ENCODE measurements around the gene PPP1R9A.

PPP1R9A gene

DNA sequence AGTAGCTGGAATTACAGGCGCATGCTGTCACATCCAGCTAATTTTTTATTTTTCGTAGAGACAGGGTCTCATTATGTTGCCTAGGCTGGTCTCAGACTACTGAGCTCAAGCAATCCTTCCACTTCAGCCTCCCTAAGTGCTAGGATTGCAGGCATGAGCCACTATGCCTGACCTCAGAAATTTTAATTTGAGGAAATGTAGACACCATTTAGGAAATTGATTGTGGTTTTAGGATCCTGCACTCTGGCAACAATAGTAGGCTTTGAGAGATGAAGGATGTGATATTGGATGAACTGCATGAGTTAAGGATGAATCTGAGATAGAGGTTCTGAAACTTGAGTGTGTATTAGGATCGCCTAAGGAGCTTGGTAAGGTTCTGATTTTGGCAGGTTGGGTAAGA lies 66.5 kb downstream of the PPP1R9A start:
- H3K4me3 ChIP-seq (ENCODE audit: low read depth, low read length): no peak overlapping the region
- TF ChIP-seq, protein P1, sequence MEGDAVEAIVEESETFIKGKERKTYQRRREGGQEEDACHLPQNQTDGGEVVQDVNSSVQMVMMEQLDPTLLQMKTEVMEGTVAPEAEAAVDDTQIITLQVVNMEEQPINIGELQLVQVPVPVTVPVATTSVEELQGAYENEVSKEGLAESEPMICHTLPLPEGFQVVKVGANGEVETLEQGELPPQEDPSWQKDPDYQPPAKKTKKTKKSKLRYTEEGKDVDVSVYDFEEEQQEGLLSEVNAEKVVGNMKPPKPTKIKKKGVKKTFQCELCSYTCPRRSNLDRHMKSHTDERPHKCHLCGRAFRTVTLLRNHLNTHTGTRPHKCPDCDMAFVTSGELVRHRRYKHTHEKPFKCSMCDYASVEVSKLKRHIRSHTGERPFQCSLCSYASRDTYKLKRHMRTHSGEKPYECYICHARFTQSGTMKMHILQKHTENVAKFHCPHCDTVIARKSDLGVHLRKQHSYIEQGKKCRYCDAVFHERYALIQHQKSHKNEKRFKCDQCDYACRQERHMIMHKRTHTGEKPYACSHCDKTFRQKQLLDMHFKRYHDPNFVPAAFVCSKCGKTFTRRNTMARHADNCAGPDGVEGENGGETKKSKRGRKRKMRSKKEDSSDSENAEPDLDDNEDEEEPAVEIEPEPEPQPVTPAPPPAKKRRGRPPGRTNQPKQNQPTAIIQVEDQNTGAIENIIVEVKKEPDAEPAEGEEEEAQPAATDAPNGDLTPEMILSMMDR (IDR thresholded peaks at IDR 0.05; ENCODE audit: low read depth, low read length): no peak

- H3K4me3 ChIP-seq (ENCODE audit: low read depth, low read length): no peak overlapping the region
- TF ChIP-seq, protein P1 (IDR thresholded peaks at IDR 0.05; ENCODE audit: low read depth, low read length): no peak
Measured at GRCh38 chr7:94974423-94974822, 67.0 kb downstream of the PPP1R9A start.

DNA sequence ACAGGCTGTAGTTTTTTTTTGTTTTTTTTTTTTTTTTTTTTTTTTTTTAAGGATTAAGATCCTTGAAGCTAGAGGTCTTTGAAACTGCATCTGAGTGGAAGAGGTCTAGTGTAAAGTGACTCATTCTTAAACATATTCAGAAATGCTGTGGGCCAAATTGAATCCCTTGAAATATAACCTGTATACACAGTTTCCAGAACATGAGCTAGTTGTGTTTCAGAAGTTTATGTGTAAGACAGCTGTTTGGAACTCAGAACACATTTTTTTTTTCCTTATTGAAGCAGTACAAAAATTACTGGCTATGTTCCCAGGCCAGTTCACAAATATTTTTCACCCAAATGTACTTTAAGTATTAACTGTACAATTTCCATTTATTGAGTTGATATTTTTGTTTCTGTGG lies 67.9 kb downstream of the PPP1R9A start:
- H3K4me3 ChIP-seq (ENCODE audit: low read depth, low read length): no peak overlapping the region
- TF ChIP-seq, protein P1 (IDR thresholded peaks at IDR 0.05; ENCODE audit: low read depth, low read length): no peak

- TF ChIP-seq, protein P1 (IDR thresholded peaks at IDR 0.05; ENCODE audit: low read depth, low read length): no peak
- H3K4me3 ChIP-seq (ENCODE audit: low read depth, low read length): no peak overlapping the region
Measured at GRCh38 chr7:94980418-94981142, 73.2 kb downstream of the PPP1R9A start.

DNA sequence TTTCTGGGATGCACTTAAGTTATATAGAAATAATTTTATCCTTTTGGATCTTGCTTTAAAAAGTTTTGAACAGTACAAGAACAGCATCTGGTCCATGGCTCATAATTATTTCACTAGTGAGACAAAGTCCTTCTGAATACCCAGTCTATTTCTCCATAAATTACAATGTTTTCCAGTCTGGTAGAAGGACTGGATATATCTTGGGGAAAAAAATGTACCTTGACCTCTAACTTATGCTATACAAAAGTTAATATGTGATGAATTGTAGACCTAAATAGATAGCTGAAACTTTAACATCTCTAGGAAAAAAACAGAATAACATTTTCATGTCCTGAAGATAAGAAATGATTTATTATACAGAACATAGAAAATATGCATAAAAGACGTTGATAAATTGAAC lies 88.5 kb downstream of the PPP1R9A start:
- TF ChIP-seq, protein P1 (IDR thresholded peaks at IDR 0.05; ENCODE audit: low read depth, low read length): no peak
- no peak overlapping the region for H3K4me3 ChIP-seq (ENCODE audit: low read depth, low read length)

GRCh38 chr7:94996369-94996768 lies 89.0 kb downstream of the PPP1R9A start:
- TF ChIP-seq, protein P1 (IDR thresholded peaks at IDR 0.05; ENCODE audit: low read depth, low read length): no peak

GRCh38 chr7:94997547-94997946 lies 90.2 kb downstream of the PPP1R9A start:
- TF ChIP-seq, protein P1 (IDR thresholded peaks at IDR 0.05; ENCODE audit: low read depth, low read length): no peak
- H3K4me3 ChIP-seq (ENCODE audit: low read depth, low read length): no peak overlapping the region

More at GRCh38 chr7:94996369-94996768, 89.0 kb downstream of the PPP1R9A start:
- no peak overlapping the region for H3K4me3 ChIP-seq (ENCODE audit: low read depth, low read length)

Data from WI38 (cell line).